MM.1S (cell line): ENCODE data around the gene GRB7.

Experiments used
- DNase-seq: peaks from one replicate; pipeline ENCODE4 v3.0.0-alpha.2; 2015
- H2AFZ ChIP-seq: fragments of 300-600 bp; sonication (generic); 2 replicates; pipeline ENCODE4 v1.6.0; 2016; ENCODE audit warnings: antibody characterized with exemption, low read length
- H3F3A ChIP-seq: fragments of 300-600 bp; sonication (generic); 2 replicates; pipeline ENCODE4 v1.6.1; 2016; ENCODE audit warnings: mild to moderate bottlenecking, antibody characterized with exemption, low read length, moderate library complexity, mixed read lengths; ENCODE audit not compliant: insufficient read depth
- H3K27ac ChIP-seq: fragments of 300-600 bp; sonication (generic); 2 replicates; pipeline ENCODE4 v1.5.1; 2016; ENCODE audit warnings: mild to moderate bottlenecking, low read length
- H3K27me3 ChIP-seq: fragments of 300-600 bp; sonication (generic); replicated peaks from 2 replicates; pipeline ENCODE4 v1.6.0; 2016; ENCODE audit warnings: low read length; ENCODE audit not compliant: insufficient read depth
- H3K36me3 ChIP-seq: fragments of 300-600 bp; sonication (generic); replicated peaks from 2 replicates; pipeline ENCODE4 v1.6.1; 2016; ENCODE audit warnings: mild to moderate bottlenecking, low read length, mixed read lengths; ENCODE audit not compliant: insufficient read depth
- H3K4me1 ChIP-seq: fragments of 300-600 bp; sonication (generic); 2 replicates; pipeline ENCODE4 v1.6.1; 2016; ENCODE audit warnings: low read length, mixed read lengths
- H3K4me2 ChIP-seq: fragments of 300-600 bp; sonication (generic); 2 replicates; pipeline ENCODE4 v1.6.0; 2016; ENCODE audit warnings: low read depth, low read length
- H3K4me3 ChIP-seq: fragments of 300-600 bp; sonication (generic); 2 replicates; pipeline ENCODE4 v1.5.1; 2016; ENCODE audit warnings: low read length, mixed read lengths
- H3K79me2 ChIP-seq: fragments of 300-600 bp; sonication (generic); 2 replicates; pipeline ENCODE4 v1.6.1; 2016; ENCODE audit warnings: mixed run types, low read length, mixed read lengths
- H3K9ac ChIP-seq: fragments of 300-600 bp; sonication (generic); 2 replicates; pipeline ENCODE4 v1.6.1; 2016; ENCODE audit warnings: low read length, mixed read lengths
- H3K9me2 ChIP-seq: fragments of 300-600 bp; sonication (generic); replicated peaks from 2 replicates; pipeline ENCODE4 v1.6.1; 2016; ENCODE audit warnings: mild to moderate bottlenecking, low read length, mixed read lengths; ENCODE audit not compliant: insufficient read depth
- H3K9me3 ChIP-seq: fragments of 300-600 bp; sonication (generic); replicated peaks from 2 replicates; pipeline ENCODE4 v1.6.1; 2016; ENCODE audit warnings: mild to moderate bottlenecking, low read length, mixed read lengths; ENCODE audit not compliant: insufficient read depth
- H4K20me1 ChIP-seq: fragments of 300-600 bp; sonication (generic); 2 replicates; pipeline ENCODE4 v1.6.1; 2016; ENCODE audit warnings: mild to moderate bottlenecking, low read length, moderate library complexity, mixed read lengths; ENCODE audit not compliant: insufficient read depth
- CTCF ChIP-seq: fragments of 300-600 bp; sonication (generic); IDR thresholded peaks from 2 replicates; pipeline ENCODE4 v1.5.1; 2016; ENCODE audit warnings: antibody characterized with exemption, low read length, mixed read lengths
- EZH2 ChIP-seq: fragments of 300-600 bp; sonication (generic); optimal IDR thresholded peaks from 2 replicates; pipeline ENCODE3; 2017; ENCODE audit warnings: low read depth, mild to moderate bottlenecking, antibody characterized with exemption, low read length, mixed read lengths
- EZH2phosphoT487 ChIP-seq: fragments of 300-600 bp; sonication (generic); IDR thresholded peaks from 2 replicates; pipeline ENCODE4 v1.6.1; 2018; ENCODE audit warnings: antibody characterized with exemption, low read length

Gene GRB7

GRCh38 chr17:39792526-39793221 lies 54.9 kb downstream of the GRB7 start:
- Histone ChIP-seq H4K20me1 (no peaks in the 10 kb centered on the region), H3K9me3 (no peaks in the 10 kb centered on the region), H2AFZ (no peak overlapping the region), H3K9ac (peak overlapping the region; percentile 4; the same call in 1 of the 2 replicates), H3F3A (peaks cover 39% of the 10 kb centered on the region), H3K4me1 (peaks cover 51% of the 10 kb centered on the region), H3K9me2 (no peaks in the 10 kb centered on the region), H3K4me2 (peak overlapping the region; percentile 63), H3K4me3 (peak overlapping the region; percentile 14; the same call in 1 of the 2 replicates), H3K36me3 (peaks cover 30% of the 10 kb centered on the region), H3K27ac (peak overlapping the region; percentile 89), H3K27me3 (no peaks in the 10 kb centered on the region), H3K79me2 (peaks cover 79% of the 10 kb centered on the region)
- TF ChIP-seq CTCF (no peak), EZH2 (no peak), EZH2phosphoT487 (no peak)
- no peak for DNase-seq

DNA sequence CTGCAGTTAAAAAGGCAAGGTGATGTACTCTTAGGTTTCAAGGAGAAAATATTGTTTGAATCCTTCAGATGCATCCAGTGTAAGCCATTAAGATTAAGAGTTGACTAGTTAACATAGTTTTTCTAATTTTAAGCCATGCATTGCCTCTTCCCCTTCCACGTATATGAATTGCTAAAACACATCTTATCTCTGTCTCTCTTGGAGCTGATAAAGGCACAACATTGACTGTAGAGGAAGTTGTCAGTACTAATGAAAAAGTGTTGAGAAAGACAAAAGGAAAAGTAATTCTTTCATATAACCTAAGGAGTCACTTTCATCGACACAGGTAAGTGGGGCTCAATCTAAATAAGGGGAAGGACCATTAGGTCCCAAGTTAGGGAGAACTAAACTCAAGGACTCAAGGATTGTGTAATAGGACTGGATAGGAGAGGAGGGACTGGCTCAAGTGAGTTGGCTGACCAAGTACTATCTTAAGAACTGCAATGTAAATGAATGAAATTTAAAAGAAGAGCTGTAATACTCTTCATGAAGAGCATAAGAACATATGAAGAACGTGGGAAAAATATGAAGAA lies 55.6 kb downstream of the GRB7 start:
- Histone ChIP-seq H3K4me2 (peak overlapping the region; percentile 63), H3K27ac (peak overlapping the region; percentile 89), H3K9me3 (no peaks in the 10 kb centered on the region), H3K79me2 (peaks cover 79% of the 10 kb centered on the region), H3K27me3 (no peaks in the 10 kb centered on the region), H3F3A (peaks cover 40% of the 10 kb centered on the region), H3K9ac (peak overlapping the region; percentile 4; the same call in 1 of the 2 replicates), H3K4me1 (peaks cover 47% of the 10 kb centered on the region), H4K20me1 (no peaks in the 10 kb centered on the region), H3K9me2 (no peaks in the 10 kb centered on the region), H3K36me3 (peaks cover 23% of the 10 kb centered on the region), H2AFZ (no peak overlapping the region), H3K4me3 (peak overlapping the region; percentile 14; the same call in 1 of the 2 replicates)
- no peak for DNase-seq
- TF ChIP-seq EZH2phosphoT487, result no peak
- no peak for TF ChIP-seq CTCF
- no peak for TF ChIP-seq EZH2

DNA sequence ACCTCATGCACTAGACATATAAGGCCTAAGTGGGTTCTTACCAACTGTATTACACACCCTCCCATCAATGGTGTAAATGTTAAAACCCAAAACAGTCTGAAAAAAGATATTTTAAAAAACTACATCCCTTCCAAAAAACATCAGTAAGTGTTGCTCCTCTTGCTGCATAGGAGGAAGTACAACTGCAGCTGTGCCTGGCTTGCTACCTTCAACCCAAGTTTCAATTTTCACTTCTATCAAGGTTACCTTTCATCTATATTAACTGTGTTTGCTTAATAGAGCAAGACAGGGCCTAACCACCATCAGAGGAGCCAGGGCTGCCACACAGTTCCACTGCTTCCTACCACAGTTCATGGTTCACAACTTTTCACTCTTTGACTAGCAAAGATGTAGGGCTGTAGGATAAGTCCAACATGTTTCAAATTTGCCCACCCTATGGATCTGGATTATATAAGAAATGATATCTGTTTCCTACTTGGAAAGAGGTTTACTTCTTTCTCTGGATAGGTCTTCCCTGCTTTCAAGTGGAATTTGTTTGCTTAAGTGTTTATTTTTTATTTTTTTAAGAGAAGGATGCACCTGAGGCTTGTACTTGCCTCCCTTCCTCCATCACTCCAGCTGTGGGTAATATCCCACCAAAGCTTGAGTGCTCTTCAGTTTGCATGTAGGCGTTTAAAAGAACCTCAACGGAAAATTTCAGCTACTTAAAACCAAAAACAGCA lies 56.7 kb downstream of the GRB7 start:
- no peaks in the 10 kb centered on the region for H3K9me2 ChIP-seq
- H3K27ac ChIP-seq, result peak overlapping the region; percentile 89
- H2AFZ ChIP-seq, result no peak overlapping the region
- H4K20me1 ChIP-seq, result no peaks in the 10 kb centered on the region
- H3K79me2 ChIP-seq, result peaks cover 82% of the 10 kb centered on the region
- peaks cover 54% of the 10 kb centered on the region for H3K4me1 ChIP-seq
- H3F3A ChIP-seq, result peaks cover 40% of the 10 kb centered on the region
- H3K4me3 ChIP-seq, result peak overlapping the region; percentile 4; the same call in 1 of the 2 replicates
- H3K27me3 ChIP-seq, result no peaks in the 10 kb centered on the region
- peaks cover 19% of the 10 kb centered on the region for H3K36me3 ChIP-seq
- no peaks in the 10 kb centered on the region for H3K9me3 ChIP-seq
- peak overlapping the region; percentile 63 for H3K4me2 ChIP-seq
- H3K9ac ChIP-seq, result peak overlapping the region; percentile 16; the same call in 1 of the 2 replicates
- TF ChIP-seq EZH2 (no peak), EZH2phosphoT487 (no peak), CTCF (no peak)
- DNase-seq, result peak; percentile 91
